Activated CD4-positive, alpha-beta memory T cell treated with anti-CD3 and anti-CD28 coated beads for 36 hours (primary cell): ENCODE measurements around the gene PNPLA7. TPM values are rescaled to one million over a fixed set of nuclear protein-coding genes. Genes with fewer than 3 reads are reported as not detected.
"Not testable (repeated sequence)": the region's sequence is repeated elsewhere in the genome, so short reads cannot be mapped to it uniquely, and the experiment has no call there.

Source experiments
- CTCF ChIA-PET: fragments of 350-600 bp; sonication (Branson Sonifier 250); formaldehyde crosslinking; loops from one replicate; lab custom pipeline; 2021; ENCODE audit warnings: antibody characterized with exemption, inconsistent platforms; lab: Charles Lee
- POLR2A ChIA-PET: fragments of 350-600 bp; sonication (Branson Sonifier 250); formaldehyde crosslinking; loops from one replicate; lab custom pipeline; 2021; ENCODE audit warnings: antibody characterized with exemption; lab: Charles Lee
- DNase-seq: peaks from one replicate; pipeline ENCODE4 v3.0.0-alpha.2; 2020
- H3K27ac Mint-ChIP-seq: one replicate; pipeline ENCODE4 v1.8.0; 2021; ENCODE audit warnings: mixed read lengths
- H3K27me3 Mint-ChIP-seq: one replicate; pipeline ENCODE4 v1.8.0; 2021; ENCODE audit warnings: mixed read lengths
- H3K36me3 Mint-ChIP-seq: one replicate; pipeline ENCODE4 v1.8.0; 2021; ENCODE audit warnings: mixed read lengths
- H3K4me1 Mint-ChIP-seq: one replicate; pipeline ENCODE4 v1.8.0; 2021; ENCODE audit warnings: low read depth, mixed read lengths
- H3K4me3 Mint-ChIP-seq: one replicate; pipeline ENCODE4 v1.8.0; 2021; ENCODE audit warnings: mild to moderate bottlenecking, mixed read lengths
- H3K9me3 Mint-ChIP-seq: one replicate; pipeline ENCODE4 v1.8.0; 2021; ENCODE audit warnings: mixed read lengths
- intact Hi-C: fragments of 100-400 bp; cut with micrococcal nuclease; formaldehyde crosslinking; loops from one replicate; pipeline ENCODE4 v1.15.1; 2023
- total RNA-seq, 2 experiments: library from RNA; stranded (reverse); gene quantifications; one replicate each; pipeline ENCODE4 v1.2.3, GENCODE V29; 2021

PNPLA7 gene
- total RNA-seq, 2 experiments from 2014 or later: 3.1 to 4.0 TPM

DNA sequence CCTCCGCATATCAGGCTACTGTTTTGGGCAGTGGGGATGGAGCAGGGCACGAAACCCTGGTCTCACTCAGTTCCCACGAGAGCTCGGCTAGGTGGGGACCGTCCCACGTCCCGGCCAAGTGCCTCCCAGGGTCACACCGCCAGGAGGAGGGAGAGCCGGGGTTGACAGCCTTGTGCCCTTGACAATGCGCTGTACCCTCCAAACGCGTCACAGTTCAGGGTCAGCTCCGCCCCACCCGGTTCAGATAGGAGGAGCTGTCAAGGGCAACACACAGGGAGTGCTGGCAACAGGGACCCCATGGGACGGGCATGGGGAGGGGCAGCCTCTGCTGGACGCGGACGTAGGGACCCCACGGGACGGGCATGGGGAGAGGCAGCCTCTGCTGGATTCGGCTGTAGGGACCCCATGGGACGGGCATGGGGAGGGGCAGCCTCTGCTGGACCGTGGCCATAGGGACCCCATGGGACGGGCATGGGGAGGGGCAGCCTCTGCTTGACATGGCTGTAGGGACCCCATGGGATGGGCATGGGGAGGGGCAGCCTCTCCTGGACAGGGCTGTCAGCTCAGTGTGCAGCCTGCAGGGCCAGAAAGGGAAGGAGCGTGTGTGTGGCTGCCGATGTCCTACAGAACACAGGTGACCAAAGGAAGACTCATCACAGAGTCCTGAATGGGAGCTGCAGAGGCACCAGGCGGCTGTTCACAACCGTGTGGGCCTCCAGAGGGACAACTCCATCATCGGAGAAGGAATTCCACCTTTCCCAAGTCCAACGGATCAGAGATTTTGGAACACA is 29.4 kb downstream of the PNPLA7 start:
- Mint-ChIP-seq H3K4me1 (peaks cover 3% of the 10 kb centered on the region), H3K27me3 (no peaks in the 10 kb centered on the region), H3K9me3 (no peaks in the 10 kb centered on the region), H3K36me3 (no peaks in the 10 kb centered on the region), H3K4me3 (no peak overlapping the region), H3K27ac (no peak overlapping the region)
- ChIA-PET POLR2A (no interaction called here), CTCF (no interaction called here)
- no peak for DNase-seq
- intact Hi-C loops: no loop called here

- Mint-ChIP-seq H3K27me3 (no peaks in the 10 kb centered on the region), H3K4me1 (no peaks in the 10 kb centered on the region), H3K36me3 (no peaks in the 10 kb centered on the region), H3K4me3 (no peak overlapping the region), H3K27ac (no peak overlapping the region), H3K9me3 (no peaks in the 10 kb centered on the region)
- intact Hi-C loops: no loop called here
- no peak for DNase-seq
- ChIA-PET POLR2A (no interaction called here), CTCF (no interaction called here)
These were observed 30.6 kb downstream of the PNPLA7 start for GRCh38 chr9:137519553-137519952.

DNA sequence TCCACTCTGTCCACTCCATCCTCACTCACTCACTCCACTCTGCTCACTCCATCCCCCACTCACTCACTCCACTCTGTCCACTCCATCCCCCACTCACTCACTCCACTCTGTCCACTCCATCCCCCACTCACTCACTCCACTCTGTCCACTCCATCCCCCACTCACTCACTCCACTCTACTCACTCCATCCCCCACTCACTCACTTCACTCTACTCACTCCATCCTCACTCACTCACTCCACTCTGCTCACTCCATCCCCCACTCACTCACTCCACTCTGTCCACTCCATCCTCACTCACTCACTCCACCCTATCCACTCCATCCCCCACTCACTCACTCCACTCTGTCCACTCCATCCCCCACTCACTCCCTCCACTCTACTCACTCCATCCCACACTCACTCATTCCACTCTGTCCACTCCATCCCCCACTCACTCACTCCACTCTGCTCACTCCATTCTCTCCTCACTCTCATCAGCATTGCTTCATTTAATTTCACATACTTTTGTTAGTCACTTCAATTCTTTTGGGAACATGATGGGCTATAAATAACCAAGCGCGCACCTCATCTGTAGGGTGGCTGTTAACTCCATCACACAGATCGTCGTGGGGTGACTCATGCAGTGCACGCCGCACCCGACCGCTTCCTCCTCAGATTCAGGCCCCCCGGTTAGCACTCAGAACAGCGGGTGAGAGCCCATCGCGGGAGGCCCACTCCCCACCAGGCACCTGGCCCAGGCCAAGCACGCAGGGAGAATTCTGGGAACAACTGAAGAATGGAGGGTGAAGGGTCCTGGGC is 31.3 kb downstream of the PNPLA7 start:
- intact Hi-C loops, POLR2A ChIA-PET, H3K4me1 Mint-ChIP-seq, H3K9me3 Mint-ChIP-seq, H3K4me3 Mint-ChIP-seq, H3K27me3 Mint-ChIP-seq, DNase-seq, H3K27ac Mint-ChIP-seq, H3K36me3 Mint-ChIP-seq, CTCF ChIA-PET: not testable (repeated sequence)

- ChIA-PET CTCF (no interaction called here), POLR2A (no interaction called here)
- H3K27me3 Mint-ChIP-seq: no peaks in the 10 kb centered on the region
- H3K4me3 Mint-ChIP-seq: no peak overlapping the region
- H3K27ac Mint-ChIP-seq: no peak overlapping the region
- H3K4me1 Mint-ChIP-seq: no peaks in the 10 kb centered on the region
- intact Hi-C loops: no loop called here
- no peaks in the 10 kb centered on the region for H3K36me3 Mint-ChIP-seq
- no peaks in the 10 kb centered on the region for H3K9me3 Mint-ChIP-seq
- DNase-seq: no peak
These were observed 33.9 kb downstream of the PNPLA7 start for GRCh38 chr9:137516144-137516917.

- H3K27ac Mint-ChIP-seq: no peak overlapping the region
- DNase-seq: no peak
- no peaks in the 10 kb centered on the region for H3K27me3 Mint-ChIP-seq
- intact Hi-C loops: no loop called here
- no peak overlapping the region for H3K4me3 Mint-ChIP-seq
- no peaks in the 10 kb centered on the region for H3K4me1 Mint-ChIP-seq
- ChIA-PET CTCF (no interaction called here), POLR2A (no interaction called here)
- H3K9me3 Mint-ChIP-seq: no peaks in the 10 kb centered on the region
- H3K36me3 Mint-ChIP-seq: no peaks in the 10 kb centered on the region
These were observed 34.9 kb downstream of the PNPLA7 start for GRCh38 chr9:137515338-137515724.

DNA sequence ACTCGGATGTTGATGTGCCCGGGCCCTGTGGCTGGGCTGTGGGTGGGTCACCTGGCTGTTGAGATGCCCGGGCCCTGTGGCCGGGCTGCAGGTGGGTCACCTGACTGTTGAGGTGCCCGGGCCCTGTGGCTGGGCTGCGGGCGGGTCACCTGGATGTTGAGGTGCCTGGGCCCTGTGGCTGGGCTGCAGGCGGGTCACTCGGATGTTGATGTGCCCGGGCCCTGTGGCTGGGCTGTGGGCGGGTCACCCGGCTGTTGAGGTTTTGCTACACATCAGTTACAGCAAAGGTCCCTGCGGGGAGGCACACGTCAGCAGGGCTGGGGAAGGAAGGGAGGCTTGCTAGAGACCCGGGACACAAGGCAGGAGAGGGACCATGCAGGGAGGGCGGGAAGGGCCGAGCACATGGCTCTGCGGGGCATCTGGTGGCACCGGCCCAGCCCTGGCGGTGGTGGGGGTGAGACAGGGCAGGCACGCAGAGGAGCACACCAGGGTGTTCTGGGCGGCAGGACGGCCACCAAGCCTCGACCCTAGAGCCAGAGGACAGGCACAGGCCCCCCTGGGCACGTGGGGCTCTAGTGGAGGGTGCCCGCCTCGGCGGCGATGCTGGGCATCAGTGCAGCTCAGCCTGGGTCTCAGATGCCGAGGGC is 35.4 kb downstream of the PNPLA7 start:
- H3K4me3 Mint-ChIP-seq: no peak overlapping the region
- ChIA-PET CTCF (no interaction called here), POLR2A (no interaction called here)
- no peaks in the 10 kb centered on the region for H3K4me1 Mint-ChIP-seq
- H3K9me3 Mint-ChIP-seq: no peaks in the 10 kb centered on the region
- H3K27me3 Mint-ChIP-seq: no peaks in the 10 kb centered on the region
- H3K27ac Mint-ChIP-seq: no peak overlapping the region
- no peak for DNase-seq
- intact Hi-C loops: no loop called here
- no peaks in the 10 kb centered on the region for H3K36me3 Mint-ChIP-seq

DNA sequence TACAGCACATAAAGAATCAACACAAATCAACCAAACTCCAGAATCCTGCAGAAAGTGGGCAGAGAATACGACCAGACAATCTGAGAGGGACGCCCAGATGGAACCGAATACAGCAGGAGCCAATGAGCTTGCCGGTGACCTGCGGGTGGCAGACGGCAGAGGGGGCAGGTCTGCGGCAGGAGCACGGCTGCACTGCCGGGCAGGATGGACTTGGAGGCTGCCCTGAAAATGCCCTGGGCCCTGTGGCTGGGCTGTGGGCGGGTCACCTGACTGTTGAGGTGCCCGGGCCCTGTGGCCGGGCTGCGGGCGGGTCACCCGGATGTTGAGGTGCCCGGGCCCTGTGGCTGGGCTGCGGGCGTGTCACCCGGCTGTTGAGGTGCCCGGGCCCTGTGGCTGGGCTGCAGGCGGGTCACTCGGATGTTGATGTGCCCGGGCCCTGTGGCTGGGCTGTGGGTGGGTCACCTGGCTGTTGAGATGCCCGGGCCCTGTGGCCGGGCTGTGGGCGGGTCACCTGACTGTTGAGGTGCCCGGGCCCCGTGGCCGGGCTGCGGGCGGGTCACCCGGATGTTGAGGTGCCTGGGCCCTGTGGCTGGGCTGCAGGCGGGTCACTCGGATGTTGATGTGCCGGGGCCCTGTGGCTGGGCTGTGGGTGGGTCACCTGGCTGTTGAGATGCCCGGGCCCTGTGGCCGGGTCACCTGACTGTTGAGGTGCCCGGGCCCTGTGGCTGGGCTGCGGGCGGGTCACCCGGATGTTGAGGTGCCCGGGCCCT is 36.2 kb downstream of the PNPLA7 start:
- H3K27me3 Mint-ChIP-seq, H3K4me3 Mint-ChIP-seq, POLR2A ChIA-PET, H3K27ac Mint-ChIP-seq, H3K4me1 Mint-ChIP-seq, H3K36me3 Mint-ChIP-seq, DNase-seq, CTCF ChIA-PET, H3K9me3 Mint-ChIP-seq, intact Hi-C loops: not testable (repeated sequence)

DNA sequence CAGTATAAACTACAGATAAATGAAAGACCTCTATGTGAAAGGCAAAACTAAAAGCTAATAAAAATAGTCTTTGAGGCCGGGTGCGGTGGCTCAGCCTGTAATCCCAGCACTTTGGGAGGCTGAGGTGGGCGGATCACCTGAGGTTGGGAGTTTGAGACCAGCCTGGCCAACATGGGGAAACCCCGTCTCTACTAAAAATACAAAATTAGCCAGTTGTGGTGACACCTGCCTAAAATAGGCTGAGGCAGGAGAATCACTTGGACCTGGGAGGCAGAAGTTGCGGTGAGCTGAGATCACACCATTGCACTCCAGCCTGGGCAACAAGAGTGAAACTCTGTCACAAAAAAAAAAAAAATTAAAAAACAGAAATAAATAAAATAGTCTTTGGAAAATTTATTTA is 37.1 kb downstream of the PNPLA7 start:
- H3K27ac Mint-ChIP-seq, H3K4me3 Mint-ChIP-seq, H3K4me1 Mint-ChIP-seq, H3K27me3 Mint-ChIP-seq, DNase-seq, H3K9me3 Mint-ChIP-seq, POLR2A ChIA-PET, H3K36me3 Mint-ChIP-seq, intact Hi-C loops, CTCF ChIA-PET: not testable (repeated sequence)

DNA sequence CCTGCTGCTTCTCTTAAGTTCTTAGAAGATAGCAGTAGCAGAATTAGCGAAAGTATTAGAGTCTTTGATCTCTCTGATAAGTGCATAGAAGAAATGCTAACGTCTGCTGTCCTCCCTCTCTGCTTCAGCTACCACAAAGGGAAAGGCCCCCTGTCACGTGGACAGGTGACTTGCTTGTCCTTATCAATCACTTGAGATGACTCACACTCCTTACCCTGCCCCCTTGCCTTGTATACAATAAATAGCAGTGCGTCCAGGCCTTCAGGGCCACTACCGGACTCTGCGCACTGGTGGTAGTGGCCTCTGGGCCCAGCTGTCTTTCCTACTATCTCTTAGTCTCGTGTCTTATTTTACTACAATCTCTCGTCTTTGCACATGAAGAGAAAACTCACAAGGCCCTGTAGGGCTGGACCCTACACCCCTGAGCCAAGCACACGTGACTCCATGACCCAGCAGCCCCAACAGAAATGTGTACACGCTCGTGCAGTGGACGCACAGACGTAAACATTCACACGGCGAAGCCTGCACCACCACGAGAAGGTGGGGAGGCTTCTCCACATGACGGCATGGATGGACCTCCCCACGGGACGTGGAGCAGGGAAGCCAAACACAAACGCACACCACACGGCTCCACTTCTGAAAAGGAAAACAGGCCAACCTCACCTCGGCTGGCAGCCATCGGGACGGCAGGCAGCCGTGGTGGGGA is 38.3 kb downstream of the PNPLA7 start:
- Mint-ChIP-seq H3K27ac (no peak overlapping the region), H3K36me3 (no peaks in the 10 kb centered on the region), H3K27me3 (no peaks in the 10 kb centered on the region), H3K9me3 (peaks cover 2% of the 10 kb centered on the region), H3K4me3 (no peak overlapping the region), H3K4me1 (no peaks in the 10 kb centered on the region)
- ChIA-PET CTCF (no interaction called here), POLR2A (no interaction called here)
- intact Hi-C loops: no loop called here
- no peak for DNase-seq

GRCh38 chr9:137511126-137511525 is 39.1 kb downstream of the PNPLA7 start:
- H3K9me3 Mint-ChIP-seq, H3K27me3 Mint-ChIP-seq, H3K4me1 Mint-ChIP-seq, CTCF ChIA-PET, intact Hi-C loops, DNase-seq, H3K4me3 Mint-ChIP-seq, POLR2A ChIA-PET, H3K36me3 Mint-ChIP-seq, H3K27ac Mint-ChIP-seq: not testable (repeated sequence)

DNA sequence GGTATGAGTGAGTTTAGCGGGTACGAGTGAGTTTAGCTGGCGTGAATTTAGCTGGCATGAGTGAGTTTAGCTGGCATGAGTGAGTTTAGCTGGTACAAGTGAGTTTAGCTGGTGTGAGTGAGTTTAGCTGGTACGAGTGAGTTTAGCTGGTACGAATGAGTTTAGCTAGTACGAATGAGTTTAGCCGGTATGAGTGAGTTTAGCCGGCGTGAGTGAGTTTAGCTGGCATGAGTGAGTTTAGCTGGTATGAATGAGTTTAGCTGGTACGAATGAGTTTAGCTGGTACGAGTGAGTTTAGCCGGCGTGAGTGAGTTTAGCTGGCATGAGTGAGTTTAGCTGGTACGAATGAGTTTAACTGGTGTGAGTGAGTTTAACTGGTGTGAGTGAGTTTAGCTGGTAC is 41.0 kb downstream of the PNPLA7 start:
- intact Hi-C loops: no loop called here
- no peak overlapping the region for H3K4me3 Mint-ChIP-seq
- H3K36me3 Mint-ChIP-seq: no peaks in the 10 kb centered on the region
- no peak for DNase-seq
- ChIA-PET CTCF (interaction anchor here (0.6 to 1.0 kb wide), 5 partner anchors 16 to 1350 kb away, joined by 3 to 5 read pairs (median 3); no protein-coding TSS in a partner anchor), POLR2A (no interaction called here)
- no peak overlapping the region for H3K27ac Mint-ChIP-seq
- no peaks in the 10 kb centered on the region for H3K4me1 Mint-ChIP-seq
- no peaks in the 10 kb centered on the region for H3K27me3 Mint-ChIP-seq
- peaks cover 2% of the 10 kb centered on the region for H3K9me3 Mint-ChIP-seq
